ENCODE results near the gene RNF157. TPM values are rescaled to one million over a fixed set of nuclear protein-coding genes. Genes with fewer than 3 reads are reported as not detected.

Gene RNF157
- total and polyA plus RNA-seq, 2 of the 13 experiments (the other 11 are each of a cell fraction or from before 2014, with no cell fraction given) = 0.44 to 1.5 TPM

GRCh38 chr17:76264755-76265623 lies 24.7 kb upstream of the RNF157 start, which contains the start of gene UBALD2 (continued):
- TF ChIP-seq ZNF574 (CRISPR knock-in tag; IDR thresholded peaks at IDR 0.05) = peak; percentile 72
- TF ChIP-seq E2F5 (CRISPR knock-in tag; conservative IDR thresholded peaks at IDR 0.05) = peak; percentile 54; the same call in 1 of the 2 replicates
- no peak for TF ChIP-seq HDAC6 (IDR thresholded peaks at IDR 0.05; ENCODE audit: low read depth, low read length)
- no peak for TF ChIP-seq ZNF12 (CRISPR knock-in tag; IDR thresholded peaks at IDR 0.05)
- TF ChIP-seq SALL1 (CRISPR knock-in tag; IDR thresholded peaks at IDR 0.05) = peak; percentile 53; the same call in 1 of the 2 replicates
- no peak for TF ChIP-seq NR3C1 (CRISPR knock-in tag; IDR thresholded peaks at IDR 0.05)
- TF ChIP-seq SMAD1 (CRISPR knock-in tag; IDR thresholded peaks at IDR 0.05; ENCODE audit: borderline replicate concordance, low read depth) = no peak
- peak; percentile 80; the same call in 1 of the 2 replicates for TF ChIP-seq GABPB1 (CRISPR knock-in tag; IDR thresholded peaks at IDR 0.05)
- TF ChIP-seq ZNF407 (CRISPR knock-in tag; IDR thresholded peaks at IDR 0.05; ENCODE audit: not compliant biosample characterization) = no peak
- TF ChIP-seq FUBP1 (CRISPR knock-in tag; IDR thresholded peaks at IDR 0.05; ENCODE audit: borderline replicate concordance) = no peak
- peak in 1 of 2 experiments; percentile 54; a peak in 2 of 4 replicates for TF ChIP-seq ATF4 (CRISPR knock-in tag; IDR thresholded peaks at IDR 0.05)
